ENCODE measurements around the gene TLL2.
A peak's percentile ranks its signal among the peaks of the same experiment; 100 is the strongest.

Gene TLL2

DNA sequence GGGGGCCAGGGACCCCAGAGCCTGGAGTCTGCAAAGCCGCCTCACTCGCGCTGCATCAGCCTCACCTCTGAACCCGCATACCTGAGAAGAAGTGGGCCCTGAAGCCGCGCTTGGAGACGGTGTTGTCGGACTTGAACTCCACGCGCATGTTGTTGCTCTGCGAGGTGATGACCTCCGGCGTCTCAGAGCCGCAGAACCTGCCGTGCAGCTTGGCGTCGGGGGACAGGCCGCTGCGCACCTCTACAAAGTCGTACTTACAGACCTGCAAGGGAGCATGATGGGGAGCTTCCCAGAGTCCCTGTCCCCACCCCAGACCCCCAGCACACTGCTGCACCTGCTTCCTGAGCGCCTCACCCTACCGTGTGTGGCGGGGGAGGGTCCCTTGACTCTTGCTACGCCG is 129.2 kb downstream of the TLL2 start:
- DNase-seq (ENCODE audit: low read depth) = no peak
- no peak overlapping the region for H3K4me3 ChIP-seq (ENCODE audit: low read length)
- TF ChIP-seq, protein P1, sequence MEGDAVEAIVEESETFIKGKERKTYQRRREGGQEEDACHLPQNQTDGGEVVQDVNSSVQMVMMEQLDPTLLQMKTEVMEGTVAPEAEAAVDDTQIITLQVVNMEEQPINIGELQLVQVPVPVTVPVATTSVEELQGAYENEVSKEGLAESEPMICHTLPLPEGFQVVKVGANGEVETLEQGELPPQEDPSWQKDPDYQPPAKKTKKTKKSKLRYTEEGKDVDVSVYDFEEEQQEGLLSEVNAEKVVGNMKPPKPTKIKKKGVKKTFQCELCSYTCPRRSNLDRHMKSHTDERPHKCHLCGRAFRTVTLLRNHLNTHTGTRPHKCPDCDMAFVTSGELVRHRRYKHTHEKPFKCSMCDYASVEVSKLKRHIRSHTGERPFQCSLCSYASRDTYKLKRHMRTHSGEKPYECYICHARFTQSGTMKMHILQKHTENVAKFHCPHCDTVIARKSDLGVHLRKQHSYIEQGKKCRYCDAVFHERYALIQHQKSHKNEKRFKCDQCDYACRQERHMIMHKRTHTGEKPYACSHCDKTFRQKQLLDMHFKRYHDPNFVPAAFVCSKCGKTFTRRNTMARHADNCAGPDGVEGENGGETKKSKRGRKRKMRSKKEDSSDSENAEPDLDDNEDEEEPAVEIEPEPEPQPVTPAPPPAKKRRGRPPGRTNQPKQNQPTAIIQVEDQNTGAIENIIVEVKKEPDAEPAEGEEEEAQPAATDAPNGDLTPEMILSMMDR (IDR thresholded peaks at IDR 0.05; ENCODE audit: insufficient read depth, low read depth, low read length, missing control alignments) = no peak

DNA sequence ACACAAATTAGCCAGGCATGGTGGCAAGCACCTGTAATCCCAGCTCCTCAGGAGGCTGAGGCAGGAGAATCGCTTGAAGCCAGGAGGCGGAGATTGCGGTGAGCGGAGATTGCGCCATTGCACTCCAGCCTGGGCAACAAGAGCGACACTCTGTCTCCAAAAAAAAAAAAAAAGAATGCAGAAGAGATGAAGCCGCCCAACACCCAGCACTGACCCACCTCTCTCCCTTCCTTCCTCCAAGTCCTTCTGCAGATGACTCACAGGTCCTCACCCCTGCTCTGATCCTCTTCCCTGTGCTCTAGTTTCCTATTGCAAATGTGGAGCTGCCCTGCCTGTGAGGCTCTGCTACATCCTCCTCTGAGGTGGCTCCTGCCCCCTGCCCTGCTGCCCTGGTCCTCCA is 132.9 kb downstream of the TLL2 start:
- no peak for DNase-seq (ENCODE audit: low read depth)
- TF ChIP-seq, protein P1 (IDR thresholded peaks at IDR 0.05; ENCODE audit: insufficient read depth, low read depth, low read length, missing control alignments) = no peak
- H3K4me3 ChIP-seq (ENCODE audit: low read length) = no peak overlapping the region

DNA sequence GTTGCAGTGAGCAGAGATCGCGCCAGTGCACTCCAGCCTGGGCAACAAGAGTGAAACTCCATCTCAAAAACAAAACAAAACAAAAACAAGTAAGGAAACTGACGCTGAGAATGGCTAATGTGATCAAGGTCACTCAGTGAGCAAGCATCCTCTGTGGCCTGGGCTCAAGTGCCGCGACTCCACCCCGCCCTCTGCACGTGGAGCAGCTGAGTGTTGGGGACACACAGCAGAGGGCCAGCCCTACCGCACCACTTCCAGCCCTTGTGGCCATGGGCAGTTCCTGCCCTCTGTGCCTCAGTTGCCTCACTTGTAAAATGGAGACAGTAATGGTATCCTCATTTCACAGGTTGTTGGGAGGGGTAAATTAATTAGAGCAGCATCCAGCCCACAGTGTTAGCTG is 134.0 kb downstream of the TLL2 start:
- DNase-seq (ENCODE audit: low read depth) = no peak
- H3K4me3 ChIP-seq (ENCODE audit: low read length) = no peak overlapping the region
- TF ChIP-seq, protein P1 (IDR thresholded peaks at IDR 0.05; ENCODE audit: insufficient read depth, low read depth, low read length, missing control alignments) = no peak

DNA sequence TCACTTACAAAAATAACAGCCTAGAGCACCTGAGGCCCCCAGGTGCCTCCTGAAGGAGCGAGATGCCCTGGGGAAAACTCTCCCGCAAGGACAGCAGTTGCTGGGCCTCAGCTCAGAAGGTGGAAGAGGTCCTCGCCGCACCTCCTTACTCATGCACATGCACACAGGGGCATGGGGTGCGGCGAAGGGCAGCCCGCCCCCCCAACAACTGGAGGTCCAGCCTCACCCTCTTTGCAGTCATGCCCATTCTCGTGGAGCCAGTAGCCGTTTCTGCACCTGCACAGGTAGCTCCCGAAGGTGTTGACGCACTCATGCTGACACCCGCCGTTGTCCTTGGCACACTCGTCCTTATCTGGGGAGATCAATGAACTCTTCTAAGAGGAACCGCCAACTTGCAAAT is 135.0 kb downstream of the TLL2 start:
- no peak overlapping the region for H3K4me3 ChIP-seq (ENCODE audit: low read length)
- no peak for DNase-seq (ENCODE audit: low read depth)
- TF ChIP-seq, protein P1 (IDR thresholded peaks at IDR 0.05; ENCODE audit: insufficient read depth, low read depth, low read length, missing control alignments) = no peak

DNA sequence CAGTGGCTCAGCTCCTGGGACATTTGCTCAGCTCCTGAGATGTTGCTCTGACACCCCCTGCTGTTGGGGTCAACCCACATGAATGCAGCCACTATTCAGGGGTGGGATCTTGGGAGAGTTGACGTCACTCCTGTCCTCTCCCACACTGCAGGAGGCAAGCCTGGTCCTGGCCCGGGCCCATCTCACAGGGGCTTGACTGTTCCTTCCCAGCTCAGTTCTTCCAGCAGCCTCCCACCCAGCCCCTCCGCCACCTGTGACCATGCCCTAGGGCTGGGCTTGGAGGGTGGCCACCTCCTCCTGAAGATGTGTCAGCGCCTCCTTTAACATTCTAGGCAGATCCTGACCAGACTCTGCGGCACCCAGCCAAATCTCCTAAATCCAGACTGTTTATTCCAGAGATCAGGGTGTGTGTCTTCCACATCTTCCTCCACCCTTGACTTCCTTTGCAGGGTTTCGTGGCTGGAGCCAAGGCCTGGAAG is 135.9 kb downstream of the TLL2 start:
- TF ChIP-seq, protein P1 (IDR thresholded peaks at IDR 0.05; ENCODE audit: insufficient read depth, low read depth, low read length, missing control alignments) = no peak
- DNase-seq (ENCODE audit: low read depth) = no peak
- no peak overlapping the region for H3K4me3 ChIP-seq (ENCODE audit: low read length)

DNA sequence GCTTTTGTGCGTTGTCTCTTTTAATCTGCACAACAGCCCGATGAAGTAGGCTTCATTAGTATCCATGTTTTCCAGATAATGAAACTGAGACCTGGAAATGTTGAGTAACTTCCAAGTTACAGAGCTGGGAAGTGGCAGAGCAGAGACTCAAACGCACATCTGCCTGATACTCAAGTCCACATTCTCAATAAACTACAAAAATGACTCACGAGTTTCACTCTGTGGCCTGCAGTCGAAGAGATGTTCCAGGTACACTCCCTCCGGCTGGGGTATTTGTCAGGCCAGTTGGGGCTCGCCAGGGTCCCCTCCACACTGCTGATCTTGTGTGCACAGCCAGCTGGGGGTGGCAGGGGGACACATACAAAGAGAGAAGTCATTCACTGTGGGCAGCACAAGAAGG is 137.2 kb downstream of the TLL2 start:
- H3K4me3 ChIP-seq (ENCODE audit: low read length) = no peak overlapping the region
- peak; percentile 57 for DNase-seq (ENCODE audit: low read depth)
- TF ChIP-seq, protein P1 (IDR thresholded peaks at IDR 0.05; ENCODE audit: insufficient read depth, low read depth, low read length, missing control alignments) = no peak

DNA sequence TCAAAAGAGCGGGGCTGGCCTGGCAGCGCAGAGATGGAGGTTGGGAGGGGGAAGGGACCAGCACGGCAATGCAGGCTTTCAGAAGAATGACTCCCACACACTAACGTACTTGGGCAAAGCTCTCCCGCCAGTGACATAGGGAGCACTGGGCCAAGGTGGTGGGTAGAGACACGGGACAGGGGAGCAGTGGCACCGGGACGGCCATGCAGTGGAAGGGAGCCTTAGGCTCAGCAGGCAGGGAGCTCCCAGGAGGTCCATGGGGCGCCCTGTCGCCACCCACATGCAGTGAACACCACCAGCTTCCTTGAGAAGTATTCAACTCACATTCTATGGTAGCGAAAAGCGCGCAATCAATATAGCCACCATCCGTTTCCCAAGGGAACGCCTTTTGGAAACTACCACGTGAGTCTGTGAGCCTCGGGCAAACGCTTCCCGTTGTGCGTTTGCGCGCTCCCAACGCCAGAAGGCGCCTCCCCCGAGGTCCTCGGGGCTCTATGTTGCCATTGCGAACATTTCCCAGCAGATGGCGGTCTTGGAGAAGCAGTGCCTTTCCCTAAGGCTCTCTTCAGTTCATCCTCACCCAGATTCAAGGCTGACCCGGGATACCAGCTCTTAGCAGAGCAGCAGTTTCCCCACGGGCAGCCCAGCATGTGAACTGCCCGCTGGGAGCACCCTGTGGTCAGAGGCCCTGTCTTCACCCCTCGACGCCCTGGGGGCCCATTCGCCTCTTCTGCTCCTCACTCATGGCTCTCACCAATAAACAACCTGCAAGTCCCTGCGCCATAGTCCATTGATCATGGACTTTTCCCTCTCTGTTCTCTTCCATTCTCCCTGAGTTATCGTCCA is 138.5 kb downstream of the TLL2 start:
- peak overlapping the region; percentile 44 for H3K4me3 ChIP-seq (ENCODE audit: low read length)
- TF ChIP-seq, protein P1 (IDR thresholded peaks at IDR 0.05; ENCODE audit: insufficient read depth, low read depth, low read length, missing control alignments) = peak; percentile 98
- DNase-seq (ENCODE audit: low read depth) = peak; percentile 87

All from epithelial cell of esophagus (primary cell).